IPS DF 6.9 (cell line): Measurements from ENCODE around the gene KIRREL3.
"Not testable (repeated sequence)": the region's sequence is repeated elsewhere in the genome, so short reads cannot be mapped to it uniquely, and the experiment has no call there.

ENCODE experiments used
- DNase-seq: peaks from one replicate; pipeline ENCODE4 v3.0.0-alpha.2; 2013; ENCODE audit warnings: low read depth, low spot score
- H3K27ac ChIP-seq: one replicate; pipeline ENCODE4 v1.5.1; 2013; ENCODE audit warnings: low read length, control low read depth
- H3K27me3 ChIP-seq: 2 replicates; pipeline ENCODE4 v1.6.1; 2013; ENCODE audit warnings: mild to moderate bottlenecking, low read length; ENCODE audit not compliant: control insufficient read depth, insufficient read depth
- H3K36me3 ChIP-seq: 2 replicates; pipeline ENCODE4 v1.6.1; 2013; ENCODE audit warnings: low read length; ENCODE audit not compliant: control insufficient read depth, insufficient read depth
- H3K4me1 ChIP-seq: 2 replicates; pipeline ENCODE4 v1.6.1; 2013; ENCODE audit warnings: low read length; ENCODE audit not compliant: control insufficient read depth, insufficient read depth
- H3K4me3 ChIP-seq: 2 replicates; pipeline ENCODE4 v1.5.1; 2013; ENCODE audit warnings: mild to moderate bottlenecking, low read length
- H3K9me3 ChIP-seq: 2 replicates; pipeline ENCODE4 v1.6.1; 2013; ENCODE audit warnings: low read length, inconsistent platforms; ENCODE audit not compliant: control insufficient read depth, insufficient read depth
- WGBS: extraction: QIAGEN DNeasy Blood & Tissue Kit; methylation state at CpG from one replicate; pipeline ENCODE4 v1.1.7; 2013; ENCODE audit warnings: mixed read lengths, missing lambda C conversion rate; ENCODE audit not compliant: insufficient read length, insufficient coverage; 5-methylcytosine and 5-hydroxymethylcytosine counted together

The KIRREL3 gene

DNA sequence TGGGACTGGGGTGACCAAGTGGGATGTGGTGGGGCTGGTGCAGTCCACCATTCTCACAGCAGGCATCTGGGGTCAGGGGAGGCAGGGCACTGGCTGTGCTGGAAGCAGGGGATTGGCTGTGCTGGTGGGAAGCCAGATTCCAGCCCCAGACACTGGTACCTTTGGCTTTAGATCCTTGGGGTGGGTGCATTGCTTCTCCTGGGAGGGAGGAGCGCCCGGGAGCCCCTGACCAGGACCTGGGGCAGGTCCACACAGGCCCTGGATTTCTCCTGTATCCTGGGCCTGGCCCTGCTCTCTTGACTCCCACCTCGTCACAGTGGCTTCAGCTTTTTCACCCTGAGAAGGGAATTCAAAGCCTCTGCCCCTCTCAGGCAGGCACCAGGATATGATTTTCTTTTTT, 606.5 kb downstream of the KIRREL3 start:
- no peaks in the 10 kb centered on the region for H3K27me3 ChIP-seq
- DNase-seq, result no peak
- H3K9me3 ChIP-seq, result no peaks in the 10 kb centered on the region
- no CpG with 5 or more reads among the region's 3 CpGs for WGBS
- no peak overlapping the region for H3K4me3 ChIP-seq
- H3K4me1 ChIP-seq, result no peaks in the 10 kb centered on the region
- no peaks in the 10 kb centered on the region for H3K36me3 ChIP-seq
- H3K27ac ChIP-seq, result no peak overlapping the region

DNA sequence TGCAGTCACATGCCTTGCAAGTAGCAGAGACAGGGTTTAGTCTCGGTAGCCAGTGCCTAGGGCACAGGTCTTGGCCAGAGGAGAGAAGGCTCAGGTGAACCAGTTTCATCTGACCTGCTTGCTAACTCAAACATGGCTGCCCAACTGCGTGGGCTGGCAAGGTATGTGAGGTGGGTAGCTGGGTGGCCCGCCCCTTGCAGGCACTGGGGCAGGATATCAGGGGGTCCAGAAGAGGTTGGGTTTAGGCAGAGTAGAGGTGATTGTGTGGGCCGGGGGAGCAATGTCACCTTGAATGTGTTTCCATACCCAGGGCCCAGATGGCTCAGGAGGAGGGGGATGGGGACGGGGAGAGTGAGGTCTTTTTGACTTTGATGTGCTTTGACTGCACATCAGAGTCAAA, 607.4 kb downstream of the KIRREL3 start:
- Histone ChIP-seq H3K27ac (no peak overlapping the region), H3K36me3 (no peaks in the 10 kb centered on the region)
- no CpG with 5 or more reads among the region's 5 CpGs for WGBS

DNA sequence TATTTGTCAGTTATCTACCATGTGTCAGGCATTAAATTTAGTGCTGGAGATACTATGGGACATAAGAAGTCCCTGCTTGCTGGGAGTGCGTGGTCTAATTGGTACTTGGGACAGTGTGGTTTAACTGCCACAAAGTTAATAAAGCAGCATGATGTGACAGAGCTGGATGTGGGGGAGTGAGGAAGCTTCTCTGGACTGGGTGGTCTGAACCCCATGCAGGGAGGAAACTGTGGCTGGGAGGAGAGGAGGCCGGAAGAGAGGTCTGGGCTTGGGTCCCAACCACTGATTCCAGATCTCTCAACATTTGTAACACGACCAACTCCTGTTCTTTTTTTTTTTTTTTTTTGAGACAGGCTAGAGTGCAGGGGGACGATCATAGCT, 607.9 kb downstream of the KIRREL3 start:
- DNase-seq, result no peak
- Histone ChIP-seq H3K4me1 (no peaks in the 10 kb centered on the region), H3K9me3 (no peaks in the 10 kb centered on the region), H3K36me3 (no peaks in the 10 kb centered on the region), H3K27me3 (no peaks in the 10 kb centered on the region), H3K4me3 (no peak overlapping the region), H3K27ac (no peak overlapping the region)
- WGBS, result no CpG with 5 or more reads among the region's 4 CpGs

More for the DNA sequence above, 607.4 kb downstream of the KIRREL3 start:
- Histone ChIP-seq H3K4me1 (no peaks in the 10 kb centered on the region), H3K4me3 (no peak overlapping the region), H3K9me3 (no peaks in the 10 kb centered on the region), H3K27me3 (no peaks in the 10 kb centered on the region)
- DNase-seq, result no peak

GRCh38 chr11:126391970-126392632, 608.5 kb downstream of the KIRREL3 start:
- no peaks in the 10 kb centered on the region for H3K27me3 ChIP-seq
- no peaks in the 10 kb centered on the region for H3K36me3 ChIP-seq
- WGBS, result no CpG with 5 or more reads among the region's 8 CpGs
- no peaks in the 10 kb centered on the region for H3K9me3 ChIP-seq
- H3K4me3 ChIP-seq, result no peak overlapping the region
- H3K27ac ChIP-seq, result no peak overlapping the region
- DNase-seq, result no peak
- H3K4me1 ChIP-seq, result no peaks in the 10 kb centered on the region

DNA sequence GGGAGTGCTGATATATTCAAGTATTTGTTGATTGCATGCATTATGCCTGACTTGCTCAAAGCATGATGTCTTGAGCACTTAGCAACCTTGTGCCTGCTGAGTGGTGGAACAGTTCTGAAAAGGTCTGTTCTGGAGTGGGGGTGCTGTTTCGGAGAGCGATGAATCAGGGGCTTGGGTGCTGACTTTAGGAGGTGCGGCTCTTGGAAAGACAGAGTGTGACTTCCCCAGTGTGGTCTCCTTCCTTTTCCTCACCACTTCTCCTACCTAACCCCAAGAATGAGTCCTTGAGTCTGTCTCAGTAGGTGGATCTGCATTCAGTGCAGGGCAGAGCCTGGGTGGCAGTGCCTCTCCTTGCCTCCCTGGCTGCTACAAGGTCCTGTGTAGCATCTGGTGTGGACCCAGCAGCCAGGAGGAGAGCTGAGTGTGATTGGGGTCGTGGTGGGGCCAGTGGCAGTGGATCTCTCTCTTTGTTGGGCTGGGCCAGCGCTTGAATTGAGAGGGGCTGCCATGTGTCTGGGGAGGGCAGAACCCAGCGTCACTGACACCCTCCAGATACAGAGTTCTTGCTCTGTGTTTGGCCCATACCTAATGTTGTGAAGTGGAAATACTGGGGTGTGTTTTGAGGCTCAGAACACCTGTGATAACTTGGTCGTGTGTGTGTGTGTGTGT, 609.1 kb downstream of the KIRREL3 start:
- H3K36me3 ChIP-seq, result no peaks in the 10 kb centered on the region
- H3K27me3 ChIP-seq, result no peaks in the 10 kb centered on the region
- WGBS, result no CpG with 5 or more reads among the region's 7 CpGs
- no peak overlapping the region for H3K4me3 ChIP-seq
- DNase-seq, result no peak
- 0 out of 2 replicates have a peak, but pooled peaks cover 1% of the 10 kb centered on the region for H3K4me1 ChIP-seq
- H3K9me3 ChIP-seq, result no peaks in the 10 kb centered on the region
- H3K27ac ChIP-seq, result no peak overlapping the region

- no peak overlapping the region for H3K4me3 ChIP-seq
- no peak overlapping the region for H3K27ac ChIP-seq
- no peaks in the 10 kb centered on the region for H3K27me3 ChIP-seq
- no peaks in the 10 kb centered on the region for H3K9me3 ChIP-seq
- WGBS, result 100% methylated on average over 1 of the region's 5 CpGs
- 0 out of 2 replicates have a peak, but pooled peaks cover 1% of the 10 kb centered on the region for H3K4me1 ChIP-seq
- DNase-seq, result no peak
- H3K36me3 ChIP-seq, result no peaks in the 10 kb centered on the region
Measured at GRCh38 chr11:126390272-126390867, 610.2 kb downstream of the KIRREL3 start.

DNA sequence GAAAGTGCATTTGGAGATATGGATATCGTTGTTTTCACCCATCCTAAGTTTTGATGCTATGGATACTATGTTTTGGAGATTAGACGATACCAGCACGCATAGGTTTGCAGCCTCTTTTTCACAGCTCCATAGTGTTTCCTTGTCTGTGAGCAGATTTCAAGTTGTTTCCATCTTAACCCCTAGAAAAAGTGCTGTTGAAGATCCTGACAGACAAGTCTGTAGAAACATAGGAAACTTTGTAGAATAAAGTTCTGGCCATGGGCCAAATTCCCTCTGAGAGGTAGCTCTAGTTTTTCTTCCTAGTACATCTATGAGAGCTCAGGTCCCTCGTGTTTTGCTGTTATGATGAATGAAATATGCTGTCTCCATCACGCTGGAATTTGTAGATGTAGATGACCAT, 612.7 kb downstream of the KIRREL3 start:
- Histone ChIP-seq H3K4me1 (0 out of 2 replicates have a peak, but pooled peaks cover 1% of the 10 kb centered on the region), H3K9me3 (no peaks in the 10 kb centered on the region), H3K36me3 (no peaks in the 10 kb centered on the region), H3K27ac (no peak overlapping the region), H3K4me3 (no peak overlapping the region), H3K27me3 (no peaks in the 10 kb centered on the region)
- DNase-seq, result no peak
- WGBS, result no CpG with 5 or more reads among the region's 5 CpGs

DNA sequence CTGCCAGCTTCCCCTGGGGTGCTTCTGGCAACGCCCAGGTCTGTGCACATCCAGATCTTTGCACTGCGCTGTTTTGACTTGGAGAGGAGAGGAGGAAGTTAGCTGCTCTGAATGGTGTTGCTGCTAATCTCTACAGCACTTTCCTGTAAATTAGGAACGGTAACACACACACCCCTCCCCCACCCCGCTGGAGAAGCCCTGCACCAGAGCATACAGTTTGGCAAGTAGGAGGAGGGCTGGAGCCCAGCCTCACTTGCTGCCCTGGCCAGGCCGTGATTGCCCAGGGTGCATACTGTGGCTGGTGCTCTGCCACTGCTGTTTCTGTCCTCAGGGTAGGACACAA, 613.9 kb downstream of the KIRREL3 start:
- not testable (repeated sequence) for DNase-seq, H3K27ac ChIP-seq, H3K4me1 ChIP-seq, H3K36me3 ChIP-seq, H3K27me3 ChIP-seq, H3K4me3 ChIP-seq, H3K9me3 ChIP-seq
- WGBS, result no CpG with 5 or more reads among the region's 5 CpGs

DNA sequence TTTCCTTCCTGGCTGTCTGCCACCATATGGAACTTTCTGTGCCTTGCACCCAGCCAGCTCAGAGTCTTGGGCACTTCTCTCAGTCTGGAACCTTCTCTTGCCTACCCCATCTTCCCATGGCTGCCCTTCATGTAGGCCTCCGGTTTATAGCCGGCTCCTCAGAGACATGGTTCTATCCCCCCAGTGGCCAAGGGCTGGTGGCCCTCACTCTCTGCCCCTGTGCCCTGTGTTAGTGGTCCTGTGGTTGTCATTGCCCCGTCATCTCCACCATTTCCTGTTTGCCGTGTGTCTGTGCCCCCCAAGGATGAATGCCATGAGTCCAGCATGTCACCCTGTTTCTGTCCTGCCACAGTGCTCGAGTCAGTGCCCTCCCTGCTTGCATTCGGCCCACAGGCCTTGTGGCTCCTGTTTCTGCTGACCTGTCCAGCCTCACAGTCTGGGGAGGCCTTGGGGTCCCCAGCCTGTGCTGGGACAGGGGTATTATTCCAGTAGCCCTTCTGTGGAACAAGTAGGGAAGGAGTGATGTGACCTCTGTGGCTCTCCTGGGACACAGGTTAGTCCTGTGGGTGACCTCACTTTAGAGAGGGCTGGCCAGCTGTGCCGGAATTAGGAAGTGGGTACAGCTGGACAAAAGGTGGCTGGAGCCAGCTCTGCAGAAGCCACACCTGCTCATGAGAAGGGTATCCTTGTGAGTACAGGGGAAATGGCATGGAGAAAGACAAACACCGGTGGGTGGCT, 614.4 kb downstream of the KIRREL3 start:
- DNase-seq, result no peak
- H3K4me3 ChIP-seq, result no peak overlapping the region
- H3K27me3 ChIP-seq, result no peaks in the 10 kb centered on the region
- no peaks in the 10 kb centered on the region for H3K9me3 ChIP-seq
- no peaks in the 10 kb centered on the region for H3K36me3 ChIP-seq
- H3K27ac ChIP-seq, result no peak overlapping the region
- WGBS, result no CpG with 5 or more reads among the region's 8 CpGs
- 0 out of 2 replicates have a peak, but pooled peaks cover 1% of the 10 kb centered on the region for H3K4me1 ChIP-seq

DNA sequence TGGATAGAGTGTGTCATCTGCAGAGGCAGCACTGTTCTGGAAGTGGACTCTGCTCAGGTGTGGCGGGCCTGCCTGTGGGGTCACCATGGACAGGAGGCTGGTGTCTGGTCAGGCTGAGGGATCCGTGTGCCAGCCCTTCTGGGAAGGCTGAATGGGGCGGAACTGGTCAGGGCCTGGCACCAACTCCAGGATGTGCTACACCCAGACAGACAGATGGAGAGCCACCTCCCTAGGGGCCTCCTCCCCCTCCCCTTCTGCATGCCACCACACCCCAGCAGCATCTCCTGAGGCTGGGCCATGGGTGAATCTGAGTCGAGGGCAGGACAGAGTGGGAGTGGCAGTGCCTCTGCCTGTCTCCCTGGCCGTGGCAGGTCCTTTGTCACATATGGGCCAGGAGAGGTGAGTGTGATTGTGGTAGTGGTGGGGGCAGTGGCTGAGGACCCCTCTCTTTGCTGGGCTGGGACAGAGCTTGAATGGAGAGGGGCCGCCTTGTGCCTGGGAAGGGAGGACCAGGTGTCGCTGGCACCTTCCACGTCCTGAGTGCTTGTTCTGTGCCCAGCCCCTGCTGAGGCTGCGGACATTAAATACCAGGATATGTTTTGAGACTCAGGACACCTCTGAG, 616.0 kb downstream of the KIRREL3 start:
- Histone ChIP-seq H3K9me3 (no peaks in the 10 kb centered on the region), H3K27me3 (no peaks in the 10 kb centered on the region), H3K4me1 (0 out of 2 replicates have a peak, but pooled peaks cover 1% of the 10 kb centered on the region), H3K36me3 (no peaks in the 10 kb centered on the region), H3K27ac (no peak overlapping the region), H3K4me3 (no peak overlapping the region)
- no CpG with 5 or more reads among the region's 9 CpGs for WGBS
- DNase-seq, result no peak
